Activated T-cell treated with anti-CD3 and anti-CD28 coated beads, Interleukin-2, amount 50 U/mL, for 24 hours (primary cell): Measurements from ENCODE around the gene LARGE1.
"Not testable (repeated sequence)": the region's sequence is repeated elsewhere in the genome, so short reads cannot be mapped to it uniquely, and the experiment has no call there.

Experiments used
- DNase-seq: peaks from one replicate; pipeline ENCODE4 v3.0.0-alpha.2; 2020
- H3K27ac Mint-ChIP-seq: 2 replicates; pipeline ENCODE4 v1.8.0; 2020; ENCODE audit warnings: mild to moderate bottlenecking, mixed read lengths
- H3K27me3 Mint-ChIP-seq: 2 replicates; pipeline ENCODE4 v1.8.0; 2020; ENCODE audit warnings: mixed read lengths
- H3K36me3 Mint-ChIP-seq: 2 replicates; pipeline ENCODE4 v1.8.0; 2020; ENCODE audit warnings: low read depth, mixed read lengths
- H3K4me1 Mint-ChIP-seq: 2 replicates; pipeline ENCODE4 v1.8.0; 2020; ENCODE audit warnings: low read depth, mixed read lengths
- H3K4me3 Mint-ChIP-seq: 2 replicates; pipeline ENCODE4 v1.8.0; 2020; ENCODE audit warnings: mild to moderate bottlenecking, moderate library complexity, mixed read lengths
- H3K9me3 Mint-ChIP-seq: 2 replicates; pipeline ENCODE4 v1.8.0; 2020; ENCODE audit warnings: mixed read lengths

LARGE1 gene

DNA sequence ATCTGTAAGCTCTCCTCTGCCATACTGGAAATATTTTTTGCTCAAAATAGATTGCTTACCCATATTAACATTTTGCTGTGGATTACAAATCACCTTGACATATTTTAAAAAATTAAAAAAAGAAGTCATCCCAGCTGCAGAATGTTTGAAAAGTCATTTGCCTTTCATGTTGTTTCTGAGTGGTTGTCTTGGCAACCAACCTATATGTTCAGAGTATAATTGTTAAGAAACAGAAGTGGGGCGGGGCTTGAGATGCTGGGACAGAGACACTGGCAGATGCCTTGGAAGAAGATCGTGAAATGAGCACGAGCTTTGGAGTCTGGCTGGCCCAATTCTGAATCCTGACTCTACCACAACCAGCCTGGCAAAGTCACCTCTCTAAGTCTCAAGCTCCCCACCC lies 348.2 kb downstream of the LARGE1 start:
- Mint-ChIP-seq H3K36me3 (no peaks in the 10 kb centered on the region), H3K4me3 (no peak overlapping the region), H3K27ac (no peak overlapping the region), H3K27me3 (no peaks in the 10 kb centered on the region), H3K9me3 (no peaks in the 10 kb centered on the region), H3K4me1 (no peaks in the 10 kb centered on the region)
- no peak for DNase-seq

DNA sequence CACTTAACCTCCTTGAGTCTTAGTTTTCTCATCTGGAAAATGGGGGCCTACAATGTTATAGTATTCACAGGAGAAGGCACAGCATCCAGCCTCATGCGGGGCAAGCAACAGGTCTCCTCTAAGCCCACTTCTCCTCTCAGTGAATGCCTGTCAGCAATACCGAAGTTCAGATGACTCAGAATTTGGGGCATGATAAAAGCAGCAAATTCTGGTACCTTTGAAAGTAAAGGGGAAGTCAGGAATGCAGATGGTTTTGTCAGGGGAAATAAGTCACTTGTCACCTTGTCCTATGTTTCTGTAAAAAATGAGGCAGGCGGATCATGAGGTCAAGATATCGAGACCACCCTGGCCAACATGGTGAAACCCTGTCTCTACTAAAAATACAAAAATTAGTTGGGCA lies 350.2 kb downstream of the LARGE1 start:
- H3K36me3 Mint-ChIP-seq, result no peaks in the 10 kb centered on the region
- DNase-seq, result no peak
- no peaks in the 10 kb centered on the region for H3K4me1 Mint-ChIP-seq
- no peaks in the 10 kb centered on the region for H3K9me3 Mint-ChIP-seq
- no peak overlapping the region for H3K27ac Mint-ChIP-seq
- no peaks in the 10 kb centered on the region for H3K27me3 Mint-ChIP-seq
- H3K4me3 Mint-ChIP-seq, result no peak overlapping the region

DNA sequence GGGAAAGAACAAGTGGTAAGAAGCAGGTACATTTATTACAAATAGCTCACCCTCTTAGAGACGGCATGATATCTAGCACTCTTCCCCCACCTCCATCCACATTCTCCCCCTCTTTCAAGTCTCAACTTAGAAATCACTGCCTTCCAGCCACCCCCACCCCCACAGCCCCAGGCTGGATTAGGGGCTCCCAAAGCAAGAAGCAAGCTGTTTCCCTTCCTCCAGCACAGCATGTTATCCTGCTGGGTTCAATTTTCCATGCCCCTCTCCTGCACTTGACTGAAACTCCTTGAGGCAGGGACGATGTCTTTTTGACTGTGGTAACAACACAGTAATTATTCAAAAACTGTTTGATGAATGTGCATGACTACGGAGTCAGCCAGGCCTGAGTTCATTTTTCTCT lies 350.7 kb downstream of the LARGE1 start:
- H3K27me3 Mint-ChIP-seq, result no peaks in the 10 kb centered on the region
- no peak overlapping the region for H3K4me3 Mint-ChIP-seq
- H3K36me3 Mint-ChIP-seq, result no peaks in the 10 kb centered on the region
- DNase-seq, result no peak
- H3K4me1 Mint-ChIP-seq, result no peaks in the 10 kb centered on the region
- no peak overlapping the region for H3K27ac Mint-ChIP-seq
- no peaks in the 10 kb centered on the region for H3K9me3 Mint-ChIP-seq

DNA sequence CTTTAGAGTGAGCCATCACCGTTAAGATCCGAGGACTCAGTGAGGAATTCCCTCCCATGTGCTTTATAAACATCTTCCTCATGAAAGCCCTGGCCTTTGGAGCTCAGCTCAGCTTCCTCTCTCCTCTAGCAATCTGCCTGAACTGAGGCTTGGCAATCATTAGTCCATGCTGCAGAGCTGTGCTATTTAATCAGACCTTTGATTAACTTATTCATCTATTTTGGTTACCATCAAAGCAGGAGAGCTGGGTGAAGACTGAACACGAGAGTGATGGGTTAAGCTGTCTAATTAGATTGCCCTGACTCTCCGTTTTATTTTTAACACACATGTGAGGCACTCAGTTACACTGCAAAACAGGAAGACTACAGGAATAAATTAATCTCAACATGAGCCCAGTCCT lies 351.3 kb downstream of the LARGE1 start:
- no peak for DNase-seq
- Mint-ChIP-seq H3K4me3 (no peak overlapping the region), H3K36me3 (no peaks in the 10 kb centered on the region), H3K4me1 (no peaks in the 10 kb centered on the region), H3K9me3 (no peaks in the 10 kb centered on the region), H3K27me3 (no peaks in the 10 kb centered on the region), H3K27ac (no peak overlapping the region)

DNA sequence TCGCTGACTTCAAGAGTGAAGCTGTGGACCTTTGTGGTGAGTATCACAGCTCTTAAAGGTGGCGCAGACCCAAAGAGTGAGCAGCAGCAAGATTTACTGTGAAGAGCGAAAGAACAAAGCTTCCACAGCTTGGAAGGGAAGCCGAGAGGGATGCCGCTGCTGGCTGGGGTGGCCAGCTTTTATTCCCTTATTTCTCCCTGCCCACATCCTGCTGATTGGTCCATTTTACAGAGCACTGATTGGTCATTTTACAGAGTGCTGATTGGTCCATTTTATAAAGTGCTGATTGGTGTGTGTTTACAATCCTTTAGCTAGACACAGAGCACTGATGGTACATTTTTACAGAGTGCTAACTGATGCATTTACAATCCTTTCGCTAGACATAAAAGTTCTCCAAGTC lies 353.8 kb downstream of the LARGE1 start:
- not testable (repeated sequence) for H3K9me3 Mint-ChIP-seq, H3K4me1 Mint-ChIP-seq, H3K36me3 Mint-ChIP-seq, H3K27me3 Mint-ChIP-seq, H3K27ac Mint-ChIP-seq, H3K4me3 Mint-ChIP-seq, DNase-seq

DNA sequence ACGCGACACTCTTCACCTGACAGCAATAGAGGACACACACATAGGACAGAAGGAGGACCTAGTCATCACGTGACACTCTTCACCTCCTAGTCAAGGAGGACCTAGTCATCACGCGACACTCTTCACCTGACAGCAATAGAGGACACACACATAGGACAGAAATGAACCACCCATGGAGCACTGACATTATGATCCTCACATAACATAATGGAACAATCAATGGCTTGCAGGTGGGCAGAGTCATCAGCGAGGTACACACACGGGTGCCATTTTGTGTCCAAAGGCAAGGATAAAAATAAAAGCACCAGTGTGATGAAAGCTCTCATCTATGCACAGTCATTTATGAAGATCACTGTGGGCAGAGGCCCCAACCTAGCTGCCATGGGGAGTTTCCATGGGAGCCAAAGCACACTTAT lies 354.7 kb downstream of the LARGE1 start:
- H3K9me3 Mint-ChIP-seq, result no peaks in the 10 kb centered on the region
- no peaks in the 10 kb centered on the region for H3K27me3 Mint-ChIP-seq
- no peak for DNase-seq
- H3K36me3 Mint-ChIP-seq, result no peaks in the 10 kb centered on the region
- H3K4me3 Mint-ChIP-seq, result no peak overlapping the region
- no peak overlapping the region for H3K27ac Mint-ChIP-seq
- H3K4me1 Mint-ChIP-seq, result no peaks in the 10 kb centered on the region

DNA sequence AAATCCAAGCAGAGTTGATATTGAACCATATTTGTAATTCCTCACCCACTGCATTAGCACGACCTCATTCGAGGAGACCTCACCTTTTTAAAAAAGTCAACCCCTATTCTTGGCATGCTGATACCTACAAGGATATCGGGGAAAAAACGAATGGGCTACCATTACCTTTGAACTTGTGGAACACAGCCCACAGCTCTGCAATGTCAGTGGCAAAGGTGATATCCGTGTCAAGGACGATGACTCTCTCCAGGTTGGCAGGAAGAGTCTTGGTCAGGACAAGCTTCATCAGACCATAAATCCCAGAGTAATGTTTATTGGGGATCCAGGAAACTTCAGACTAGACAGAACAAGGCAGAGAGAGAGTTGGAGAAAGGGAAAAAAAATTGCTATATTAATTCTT lies 355.6 kb downstream of the LARGE1 start:
- H3K9me3 Mint-ChIP-seq, result no peaks in the 10 kb centered on the region
- H3K36me3 Mint-ChIP-seq, result no peaks in the 10 kb centered on the region
- DNase-seq, result no peak
- H3K27ac Mint-ChIP-seq, result no peak overlapping the region
- no peak overlapping the region for H3K4me3 Mint-ChIP-seq
- H3K27me3 Mint-ChIP-seq, result no peaks in the 10 kb centered on the region
- H3K4me1 Mint-ChIP-seq, result no peaks in the 10 kb centered on the region

DNA sequence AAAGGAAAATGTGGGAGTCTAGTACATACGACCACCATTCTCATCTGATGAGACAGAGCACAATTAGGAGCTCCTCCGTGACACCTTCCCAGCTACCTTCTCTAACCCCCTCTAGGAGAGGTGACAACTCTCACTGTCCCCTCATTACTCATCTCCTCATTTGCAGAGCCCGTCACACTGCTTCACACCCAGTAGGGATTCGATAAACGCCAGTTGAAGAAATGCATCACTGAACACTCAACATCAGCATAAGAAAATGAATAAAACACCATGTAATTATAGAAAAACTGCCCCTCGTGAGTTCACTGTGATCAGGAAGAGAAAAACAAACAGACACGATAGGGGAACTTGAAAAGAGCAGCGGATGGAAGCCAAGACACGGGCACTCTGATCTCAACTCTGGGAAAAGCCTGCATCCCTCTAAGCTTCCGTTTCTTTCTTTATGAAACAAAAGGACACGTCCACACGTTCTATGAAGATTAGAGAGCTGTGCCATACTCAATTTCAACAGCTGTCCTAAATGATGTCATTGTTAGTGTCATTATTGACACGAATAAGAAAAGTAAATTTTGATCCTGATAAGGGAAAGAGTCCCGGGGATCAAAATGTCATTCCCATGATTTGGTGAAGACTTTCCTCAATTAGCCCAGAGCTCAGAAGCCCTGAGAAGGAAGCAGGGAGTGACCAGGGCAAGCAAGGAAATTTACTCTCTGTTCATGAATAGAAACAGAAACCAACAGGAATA lies 356.9 kb downstream of the LARGE1 start:
- Mint-ChIP-seq H3K36me3 (no peaks in the 10 kb centered on the region), H3K4me1 (no peaks in the 10 kb centered on the region), H3K4me3 (no peak overlapping the region), H3K27ac (no peak overlapping the region), H3K9me3 (no peaks in the 10 kb centered on the region), H3K27me3 (no peaks in the 10 kb centered on the region)
- no peak for DNase-seq

DNA sequence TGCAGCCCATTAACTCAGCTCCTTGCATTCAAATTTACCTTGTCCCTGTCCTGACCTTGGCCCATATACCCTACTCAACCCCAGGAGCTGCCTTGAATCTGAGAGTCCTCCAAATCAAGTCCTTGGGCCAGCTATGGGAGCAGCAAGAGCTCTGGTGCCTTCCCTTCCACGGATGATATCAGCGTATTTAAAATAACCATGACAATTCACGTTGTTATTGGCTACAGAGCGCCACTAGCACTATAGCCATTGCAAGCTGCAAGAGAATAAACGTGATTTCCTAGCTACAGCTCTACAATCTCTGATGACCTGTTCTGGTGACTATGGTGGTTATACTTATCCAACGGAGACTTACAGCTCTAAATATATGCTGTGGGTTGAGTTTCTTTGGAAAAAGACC lies 357.8 kb downstream of the LARGE1 start:
- Mint-ChIP-seq H3K36me3 (no peaks in the 10 kb centered on the region), H3K27me3 (no peaks in the 10 kb centered on the region), H3K27ac (no peak overlapping the region), H3K4me3 (no peak overlapping the region), H3K9me3 (no peaks in the 10 kb centered on the region), H3K4me1 (no peaks in the 10 kb centered on the region)
- no peak for DNase-seq

DNA sequence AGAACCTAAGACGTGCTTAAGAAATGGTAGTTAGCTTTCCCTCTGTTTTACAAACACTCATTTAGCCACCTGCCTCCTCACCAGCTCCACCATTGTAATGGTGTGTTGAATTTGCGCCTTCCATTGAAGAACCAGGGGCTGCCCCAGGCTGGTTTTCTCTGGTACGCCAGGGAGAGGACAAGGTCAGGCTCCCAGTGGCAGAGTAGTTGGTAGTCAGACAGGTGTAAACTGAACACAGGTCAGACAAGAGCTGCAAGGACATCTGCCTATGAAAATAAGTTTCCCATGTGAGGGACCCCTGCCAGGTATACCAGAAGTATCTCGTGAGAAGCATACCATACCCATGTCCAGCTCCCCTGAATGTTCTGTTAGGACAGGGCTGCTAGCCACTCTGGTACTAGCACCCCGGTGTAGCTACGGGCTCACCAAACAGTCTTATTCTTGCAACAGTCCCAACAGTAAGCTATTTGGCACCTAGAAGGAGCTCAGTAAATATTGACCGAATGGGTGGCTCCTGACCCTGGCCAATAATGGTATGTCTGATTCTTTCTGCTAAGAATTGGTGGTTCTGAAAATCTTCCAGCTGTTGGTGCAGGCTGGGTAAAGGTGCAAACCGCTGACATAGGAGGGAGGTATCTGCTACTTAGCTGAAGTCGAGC lies 359.0 kb downstream of the LARGE1 start:
- no peak for DNase-seq
- H3K4me1 Mint-ChIP-seq, result no peaks in the 10 kb centered on the region
- H3K27ac Mint-ChIP-seq, result no peak overlapping the region
- no peaks in the 10 kb centered on the region for H3K36me3 Mint-ChIP-seq
- H3K9me3 Mint-ChIP-seq, result peaks cover 2% of the 10 kb centered on the region
- no peaks in the 10 kb centered on the region for H3K27me3 Mint-ChIP-seq
- no peak overlapping the region for H3K4me3 Mint-ChIP-seq

DNA sequence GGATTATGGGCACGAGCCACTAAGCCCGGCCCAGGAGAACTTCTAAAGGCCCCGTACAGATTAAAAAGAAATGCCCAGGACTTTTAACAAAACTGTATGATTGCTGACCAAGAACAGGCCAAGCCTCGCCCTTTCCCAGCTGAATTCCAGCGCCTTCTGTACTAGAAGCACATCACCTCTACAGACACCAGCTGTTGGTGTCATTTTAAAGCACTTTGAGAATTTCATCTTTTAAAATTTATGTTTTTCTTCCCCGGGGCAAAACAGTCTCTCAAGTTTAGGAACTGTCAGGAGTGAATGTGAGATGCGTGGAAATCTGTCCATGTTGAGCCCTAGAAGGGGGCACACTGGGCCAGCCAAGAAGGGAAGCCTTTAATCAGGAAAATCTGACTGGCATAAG lies 362.4 kb downstream of the LARGE1 start:
- H3K36me3 Mint-ChIP-seq, result no peaks in the 10 kb centered on the region
- H3K27ac Mint-ChIP-seq, result no peak overlapping the region
- H3K4me3 Mint-ChIP-seq, result no peak overlapping the region
- no peaks in the 10 kb centered on the region for H3K4me1 Mint-ChIP-seq
- H3K27me3 Mint-ChIP-seq, result no peaks in the 10 kb centered on the region
- no peak for DNase-seq
- H3K9me3 Mint-ChIP-seq, result peaks cover 2% of the 10 kb centered on the region

DNA sequence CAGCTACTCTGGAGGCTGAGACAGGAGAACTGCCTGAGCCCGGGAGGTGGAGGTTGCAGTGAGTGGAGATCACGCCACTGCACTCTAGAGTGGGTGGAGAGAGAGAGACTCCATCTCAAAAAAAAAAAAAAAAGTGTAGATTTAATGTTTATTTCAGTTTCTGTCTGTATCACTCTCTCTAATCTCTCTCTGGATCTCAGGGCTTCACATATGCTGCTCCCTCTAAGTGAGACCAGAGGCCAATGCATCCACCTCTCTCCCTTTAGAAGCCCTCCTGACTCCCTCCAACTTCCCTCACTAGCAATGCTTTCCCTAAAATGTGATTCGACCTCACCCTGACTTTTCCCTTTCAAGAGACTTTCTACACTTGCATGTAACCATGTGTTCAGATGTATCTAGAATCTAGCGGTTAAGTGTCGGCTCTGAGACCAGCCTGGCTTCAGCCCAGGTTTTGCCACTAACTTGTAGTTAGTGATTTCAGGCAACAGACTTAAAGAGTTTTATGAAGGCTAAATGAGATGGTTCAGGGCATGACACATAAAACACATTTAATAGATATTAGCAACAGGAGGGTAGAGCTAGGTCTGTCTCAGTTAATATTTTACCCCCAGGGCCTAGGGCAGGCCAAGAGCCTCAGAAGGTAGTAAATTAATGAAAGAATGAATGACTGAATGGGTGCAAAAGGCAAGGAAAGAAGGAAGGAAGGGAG lies 364.3 kb downstream of the LARGE1 start:
- H3K9me3 Mint-ChIP-seq, result peaks cover 2% of the 10 kb centered on the region
- H3K27ac Mint-ChIP-seq, result no peak overlapping the region
- H3K27me3 Mint-ChIP-seq, result no peaks in the 10 kb centered on the region
- no peak overlapping the region for H3K4me3 Mint-ChIP-seq
- H3K4me1 Mint-ChIP-seq, result no peaks in the 10 kb centered on the region
- H3K36me3 Mint-ChIP-seq, result no peaks in the 10 kb centered on the region
- DNase-seq, result no peak

DNA sequence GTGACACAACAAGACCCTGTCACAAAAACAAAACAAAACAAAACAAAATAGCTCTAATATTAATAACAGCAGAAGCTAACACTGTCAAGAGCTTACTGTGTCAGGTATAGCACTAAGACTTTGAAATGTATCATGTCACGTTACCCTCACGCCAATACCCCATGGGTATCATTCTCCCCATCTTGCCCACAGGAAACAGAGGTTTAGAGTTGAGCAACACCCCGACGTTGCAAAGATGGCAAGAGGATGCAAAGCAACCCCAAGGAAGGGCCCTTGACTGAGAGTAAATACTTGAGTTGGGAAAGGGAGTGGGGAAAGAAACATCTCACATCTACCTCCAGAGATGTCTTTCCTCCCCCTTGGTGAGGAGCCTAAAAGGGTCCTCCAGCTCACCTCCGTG lies 366.8 kb downstream of the LARGE1 start:
- Mint-ChIP-seq H3K27ac (no peak overlapping the region), H3K4me3 (no peak overlapping the region), H3K9me3 (peaks cover 4% of the 10 kb centered on the region), H3K36me3 (no peaks in the 10 kb centered on the region), H3K27me3 (no peaks in the 10 kb centered on the region), H3K4me1 (no peaks in the 10 kb centered on the region)
- no peak for DNase-seq

DNA sequence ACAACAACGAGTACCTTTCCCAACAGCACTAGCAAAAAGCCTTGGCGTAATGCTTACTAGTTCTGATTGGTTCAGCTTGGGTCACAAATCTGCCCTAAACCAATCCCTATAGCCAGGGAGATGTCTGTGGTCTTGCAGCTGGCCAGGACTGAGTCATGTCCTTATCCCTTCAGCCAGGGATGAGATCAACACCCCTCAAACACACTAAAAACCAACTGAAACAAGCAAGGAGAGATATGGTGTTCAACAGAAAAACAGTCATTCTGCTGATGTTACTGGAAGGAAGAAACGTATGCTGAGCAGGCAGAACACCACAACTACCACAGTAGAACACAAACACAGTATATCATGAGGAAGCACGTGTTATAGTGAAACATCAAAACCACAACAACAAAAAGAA lies 375.6 kb downstream of the LARGE1 start:
- Mint-ChIP-seq H3K27me3 (no peaks in the 10 kb centered on the region), H3K27ac (no peak overlapping the region), H3K9me3 (peaks cover 5% of the 10 kb centered on the region), H3K36me3 (no peaks in the 10 kb centered on the region), H3K4me3 (no peak overlapping the region), H3K4me1 (no peaks in the 10 kb centered on the region)
- DNase-seq, result no peak

DNA sequence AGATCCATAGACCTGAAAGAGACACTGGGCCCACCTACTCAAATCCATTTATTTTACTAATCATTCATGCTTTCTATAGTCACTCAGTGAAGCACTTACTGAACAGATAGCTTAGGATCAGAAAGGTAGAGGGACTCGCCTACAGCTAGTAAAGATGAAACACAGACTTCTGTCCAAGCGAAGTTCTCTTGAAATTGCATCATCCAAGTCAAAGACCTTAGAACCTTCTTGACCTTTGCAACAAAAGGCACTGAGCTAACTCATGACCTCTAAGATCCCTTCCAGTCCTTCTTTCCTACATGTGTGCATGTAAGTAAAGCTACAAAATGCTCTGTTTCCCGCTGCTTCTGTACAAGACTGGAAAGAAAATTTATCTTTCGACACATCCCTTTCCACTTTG lies 377.6 kb downstream of the LARGE1 start:
- no peaks in the 10 kb centered on the region for H3K36me3 Mint-ChIP-seq
- no peak overlapping the region for H3K27ac Mint-ChIP-seq
- H3K4me3 Mint-ChIP-seq, result no peak overlapping the region
- H3K4me1 Mint-ChIP-seq, result no peaks in the 10 kb centered on the region
- peaks cover 5% of the 10 kb centered on the region for H3K9me3 Mint-ChIP-seq
- no peak for DNase-seq
- no peaks in the 10 kb centered on the region for H3K27me3 Mint-ChIP-seq
